ENCODE results near the gene STX2. TPM values are rescaled to one million over a fixed set of nuclear protein-coding genes. Genes with fewer than 3 reads are reported as not detected.

The STX2 gene
- total RNA-seq, 2 experiments from 2014 or later: 18.3 to 20.0 TPM

DNA sequence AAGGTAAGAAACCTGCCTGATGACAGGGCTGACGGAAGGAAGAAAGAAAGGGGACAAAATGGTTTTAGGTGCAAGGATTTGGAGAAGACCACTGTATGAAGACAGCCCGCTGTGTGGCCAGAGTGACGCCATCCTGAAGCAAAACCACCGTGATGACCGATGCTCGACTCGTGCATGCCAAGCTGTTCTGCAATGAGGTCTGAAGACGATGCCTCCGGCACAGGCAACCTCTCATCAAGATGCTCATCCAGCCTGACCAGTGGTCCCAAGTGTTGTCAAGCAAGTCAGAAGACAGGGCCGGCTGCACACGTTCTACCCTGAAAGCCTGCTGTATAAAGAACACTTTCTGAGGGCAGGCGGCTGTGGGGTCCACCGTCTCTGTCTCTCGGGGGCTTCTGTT is 34.8 kb downstream of the STX2 start:
- no peaks in the 10 kb centered on the region for H3K79me2 ChIP-seq (ENCODE audit: insufficient read depth, low read depth, low read length)
- CTCF ChIA-PET (ENCODE audit: unreplicated experiment): no interaction called here
- H3K4me3 ChIP-seq (ENCODE audit: low read depth, low read length, poor library complexity, severe bottlenecking): no peak overlapping the region
- no peak overlapping the region for H3K27ac ChIP-seq (ENCODE audit: low read depth, low read length, poor library complexity, severe bottlenecking)
- DNase-seq (ENCODE audit: low spot score): no peak
- H2AFZ ChIP-seq (ENCODE audit: low read length): no peak overlapping the region
- no peak overlapping the region for H3K4me2 ChIP-seq (ENCODE audit: low read length)
- TF ChIP-seq CTCF (conservative IDR thresholded peaks at IDR 0.05; ENCODE audit: low read length) (no peak), EZH2phosphoT487 (IDR thresholded peaks at IDR 0.05; ENCODE audit: borderline replicate concordance, low read depth, low read length) (no peak)
- intact Hi-C loops (cut with micrococcal nuclease; ENCODE audit: unreplicated experiment): no loop called here
- H3K4me1 ChIP-seq (ENCODE audit: insufficient read depth, low read length, poor library complexity, severe bottlenecking): no peaks in the 10 kb centered on the region
- POLR2A ChIA-PET: interaction anchor here (0.6 to 0.7 kb wide), 3 partner anchors 10 to 1382 kb away, joined by 3 to 5 read pairs (median 3); no protein-coding TSS in a partner anchor
- peaks cover 52% of the 10 kb centered on the region for H3K36me3 ChIP-seq (ENCODE audit: insufficient read depth, low read length)
- H3K9me3 ChIP-seq (ENCODE audit: low read length): no peaks in the 10 kb centered on the region
- H3K9me2 ChIP-seq (ENCODE audit: insufficient read depth, low read length): no peaks in the 10 kb centered on the region
- no peaks in the 10 kb centered on the region for H4K20me1 ChIP-seq (ENCODE audit: insufficient read depth, low read length)
- BruUV-seq (replicated peaks): no TSS peak

DNA sequence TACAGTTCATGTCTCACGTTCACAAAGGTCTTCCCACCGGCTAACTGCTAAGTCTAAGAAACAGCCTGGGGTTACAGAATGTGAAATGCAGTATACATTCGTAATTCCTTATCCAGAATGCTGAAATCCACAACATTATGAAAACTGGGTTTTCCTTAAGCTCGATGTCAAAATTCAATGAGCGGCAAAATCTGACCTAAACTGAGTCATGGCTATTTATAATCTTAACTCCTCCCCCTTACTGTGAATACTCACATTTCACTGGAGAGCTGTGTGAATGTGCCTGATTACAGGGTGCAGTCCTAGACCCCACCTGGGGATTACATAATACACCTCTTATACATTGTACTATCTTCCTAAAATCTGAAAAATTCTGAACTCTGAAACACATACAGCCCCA is 35.3 kb downstream of the STX2 start:
- no peak overlapping the region for H3K4me2 ChIP-seq (ENCODE audit: low read length)
- intact Hi-C loops (cut with micrococcal nuclease; ENCODE audit: unreplicated experiment): no loop called here
- no peak overlapping the region for H3K27ac ChIP-seq (ENCODE audit: low read depth, low read length, poor library complexity, severe bottlenecking)
- ChIA-PET CTCF (ENCODE audit: unreplicated experiment) (no interaction called here), POLR2A (interaction anchor here (0.6 to 0.7 kb wide), 3 partner anchors 10 to 1382 kb away, joined by 3 to 5 read pairs (median 3); no protein-coding TSS in a partner anchor)
- H3K79me2 ChIP-seq (ENCODE audit: insufficient read depth, low read depth, low read length): no peaks in the 10 kb centered on the region
- BruUV-seq (replicated peaks): no TSS peak
- DNase-seq (ENCODE audit: low spot score): no peak
- no peaks in the 10 kb centered on the region for H3K9me3 ChIP-seq (ENCODE audit: low read length)
- no peak overlapping the region for H2AFZ ChIP-seq (ENCODE audit: low read length)
- H3K4me1 ChIP-seq (ENCODE audit: insufficient read depth, low read length, poor library complexity, severe bottlenecking): no peaks in the 10 kb centered on the region
- TF ChIP-seq CTCF (conservative IDR thresholded peaks at IDR 0.05; ENCODE audit: low read length) (no peak), EZH2phosphoT487 (IDR thresholded peaks at IDR 0.05; ENCODE audit: borderline replicate concordance, low read depth, low read length) (no peak)
- H4K20me1 ChIP-seq (ENCODE audit: insufficient read depth, low read length): no peaks in the 10 kb centered on the region
- no peaks in the 10 kb centered on the region for H3K9me2 ChIP-seq (ENCODE audit: insufficient read depth, low read length)
- no peak overlapping the region for H3K4me3 ChIP-seq (ENCODE audit: low read depth, low read length, poor library complexity, severe bottlenecking)
- peaks cover 57% of the 10 kb centered on the region for H3K36me3 ChIP-seq (ENCODE audit: insufficient read depth, low read length)

GRCh38 chr12:130800312-130800711 is 38.7 kb downstream of the STX2 start:
- no peak overlapping the region for H3K4me3 ChIP-seq (ENCODE audit: low read depth, low read length, poor library complexity, severe bottlenecking)
- H3K4me2 ChIP-seq (ENCODE audit: low read length): no peak overlapping the region
- no TSS peak for BruUV-seq (replicated peaks)
- H3K9me2 ChIP-seq (ENCODE audit: insufficient read depth, low read length): no peaks in the 10 kb centered on the region
- H3K27ac ChIP-seq (ENCODE audit: low read depth, low read length, poor library complexity, severe bottlenecking): no peak overlapping the region
- POLR2A ChIA-PET: no interaction called here
- H3K79me2 ChIP-seq (ENCODE audit: insufficient read depth, low read depth, low read length): no peaks in the 10 kb centered on the region
- H3K9me3 ChIP-seq (ENCODE audit: low read length): no peaks in the 10 kb centered on the region
- DNase-seq (ENCODE audit: low spot score): no peak
- no peak for TF ChIP-seq CTCF (conservative IDR thresholded peaks at IDR 0.05; ENCODE audit: low read length)
- no peak for TF ChIP-seq EZH2phosphoT487 (IDR thresholded peaks at IDR 0.05; ENCODE audit: borderline replicate concordance, low read depth, low read length)
- no peaks in the 10 kb centered on the region for H3K4me1 ChIP-seq (ENCODE audit: insufficient read depth, low read length, poor library complexity, severe bottlenecking)
- intact Hi-C loops (cut with micrococcal nuclease; ENCODE audit: unreplicated experiment): no loop called here
- peaks cover 64% of the 10 kb centered on the region for H3K36me3 ChIP-seq (ENCODE audit: insufficient read depth, low read length)
- no peak overlapping the region for H2AFZ ChIP-seq (ENCODE audit: low read length)
- H4K20me1 ChIP-seq (ENCODE audit: insufficient read depth, low read length): no peaks in the 10 kb centered on the region
- CTCF ChIA-PET (ENCODE audit: unreplicated experiment): no interaction called here

All from OCI-LY7 (cell line).